PFSK-1 (cell line): ENCODE measurements around the gene SELENOS.

Source experiments
- FOXP2 ChIP-seq: optimal IDR thresholded peaks from 2 replicates; pipeline ENCODE3; 2011; ENCODE audit warnings: borderline replicate concordance, control low read depth, inconsistent platforms; ENCODE audit not compliant: insufficient read depth; ENCODE audit errors: extremely low read length, extremely low read depth
- POLR2AphosphoS5 ChIP-seq: IDR thresholded peaks from 2 replicates; pipeline ENCODE4 v1.6.1; 2012; ENCODE audit warnings: low read depth, mild to moderate bottlenecking, control low read depth, low read length, moderate library complexity
- SIN3A ChIP-seq: IDR thresholded peaks from 2 replicates; pipeline ENCODE4 v1.6.1; 2012; ENCODE audit warnings: mild to moderate bottlenecking, low read length, moderate library complexity, borderline replicate concordance; ENCODE audit not compliant: insufficient read depth
- TAF1 ChIP-seq: IDR thresholded peaks from 2 replicates; pipeline ENCODE4 v1.6.1; 2012; ENCODE audit warnings: low read length, control low read depth, borderline replicate concordance; ENCODE audit not compliant: insufficient read depth
- TF ChIP-seq, protein P1 (sequence below), 2 experiments: IDR thresholded peaks; 2 replicates each; pipeline versions ENCODE4 v1.6.1 to v1.8.0; 2011 to 2012; ENCODE audit warnings: low read depth in 2 of 2, low read length in 2 of 2, control low read depth in 1 of 2, inconsistent platforms in 1 of 2, mild to moderate bottlenecking in 1 of 2, moderate library complexity in 1 of 2; ENCODE audit not compliant: insufficient read depth in 1 of 2

SELENOS gene

DNA sequence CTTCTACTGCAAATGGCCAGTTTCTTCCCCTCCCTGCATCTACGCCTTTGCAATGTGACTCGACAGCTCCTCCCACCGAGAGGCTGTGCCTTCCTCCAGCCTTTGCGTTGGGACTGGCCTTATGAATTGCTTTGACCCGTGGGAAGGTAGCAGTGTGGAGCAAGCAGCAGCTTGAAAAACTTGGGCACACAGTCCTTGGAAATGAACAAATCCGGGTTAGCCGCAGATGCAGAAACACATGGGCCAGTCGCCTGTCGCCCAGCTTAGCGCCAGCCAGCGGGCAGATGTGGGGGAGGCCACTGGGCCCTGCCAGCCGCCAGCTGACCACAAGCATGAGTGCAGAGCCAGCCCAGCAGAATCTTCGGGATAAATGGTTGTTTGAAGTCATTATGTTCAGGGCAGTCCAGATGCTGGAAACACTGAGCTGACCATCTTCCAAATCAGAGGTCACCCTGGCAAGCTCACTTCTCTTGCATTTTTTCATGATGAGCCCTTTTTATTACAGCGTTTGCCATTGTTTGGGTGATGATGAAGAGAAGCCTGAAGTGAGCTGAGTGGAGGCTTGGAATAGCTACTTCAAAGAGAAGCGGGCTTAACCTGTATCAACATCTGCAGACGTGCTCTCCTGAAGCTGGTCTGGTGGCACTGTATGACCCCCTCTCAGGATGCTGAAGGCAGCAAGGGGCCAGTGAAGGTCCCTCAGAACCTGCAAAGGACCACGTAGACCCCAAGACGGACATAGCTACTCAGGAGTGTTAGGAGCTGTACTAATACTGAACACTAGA is 9.8 kb downstream of the SELENOS start:
- TF ChIP-seq TAF1 (no peak), POLR2AphosphoS5 (0 out of 2 replicates have a peak, but pooled peaks have one; percentile 26), SIN3A (no peak)

DNA sequence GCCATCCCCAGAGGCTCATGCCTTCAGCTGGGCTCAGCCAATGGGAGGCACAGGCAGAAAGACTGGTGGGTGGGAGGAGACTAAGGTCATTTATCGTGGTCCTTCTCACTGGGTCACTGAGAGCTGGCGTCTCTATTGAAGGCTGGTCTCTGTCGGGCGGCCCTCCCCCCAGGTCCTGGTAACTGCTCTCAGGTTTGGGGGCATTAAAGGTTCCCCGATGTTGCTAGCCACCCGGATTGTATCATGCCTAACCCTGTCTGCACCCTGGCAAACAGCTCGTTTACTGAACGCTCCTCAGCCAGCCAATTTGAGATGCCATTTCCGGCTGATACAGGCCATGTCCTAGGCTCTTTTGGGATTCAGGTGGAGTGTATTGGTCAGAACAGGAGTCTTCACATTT is 10.5 kb downstream of the SELENOS start:
- TF ChIP-seq FOXP2 (no peak), SIN3A (no peak), POLR2AphosphoS5 (no peak), TAF1 (no peak)
- TF ChIP-seq, protein P1, sequence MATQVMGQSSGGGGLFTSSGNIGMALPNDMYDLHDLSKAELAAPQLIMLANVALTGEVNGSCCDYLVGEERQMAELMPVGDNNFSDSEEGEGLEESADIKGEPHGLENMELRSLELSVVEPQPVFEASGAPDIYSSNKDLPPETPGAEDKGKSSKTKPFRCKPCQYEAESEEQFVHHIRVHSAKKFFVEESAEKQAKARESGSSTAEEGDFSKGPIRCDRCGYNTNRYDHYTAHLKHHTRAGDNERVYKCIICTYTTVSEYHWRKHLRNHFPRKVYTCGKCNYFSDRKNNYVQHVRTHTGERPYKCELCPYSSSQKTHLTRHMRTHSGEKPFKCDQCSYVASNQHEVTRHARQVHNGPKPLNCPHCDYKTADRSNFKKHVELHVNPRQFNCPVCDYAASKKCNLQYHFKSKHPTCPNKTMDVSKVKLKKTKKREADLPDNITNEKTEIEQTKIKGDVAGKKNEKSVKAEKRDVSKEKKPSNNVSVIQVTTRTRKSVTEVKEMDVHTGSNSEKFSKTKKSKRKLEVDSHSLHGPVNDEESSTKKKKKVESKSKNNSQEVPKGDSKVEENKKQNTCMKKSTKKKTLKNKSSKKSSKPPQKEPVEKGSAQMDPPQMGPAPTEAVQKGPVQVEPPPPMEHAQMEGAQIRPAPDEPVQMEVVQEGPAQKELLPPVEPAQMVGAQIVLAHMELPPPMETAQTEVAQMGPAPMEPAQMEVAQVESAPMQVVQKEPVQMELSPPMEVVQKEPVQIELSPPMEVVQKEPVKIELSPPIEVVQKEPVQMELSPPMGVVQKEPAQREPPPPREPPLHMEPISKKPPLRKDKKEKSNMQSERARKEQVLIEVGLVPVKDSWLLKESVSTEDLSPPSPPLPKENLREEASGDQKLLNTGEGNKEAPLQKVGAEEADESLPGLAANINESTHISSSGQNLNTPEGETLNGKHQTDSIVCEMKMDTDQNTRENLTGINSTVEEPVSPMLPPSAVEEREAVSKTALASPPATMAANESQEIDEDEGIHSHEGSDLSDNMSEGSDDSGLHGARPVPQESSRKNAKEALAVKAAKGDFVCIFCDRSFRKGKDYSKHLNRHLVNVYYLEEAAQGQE (IDR thresholded peaks at IDR 0.05; ENCODE audit: insufficient read depth in 1 of 2, low read depth in 2 of 2, low read length in 2 of 2): no peak

DNA sequence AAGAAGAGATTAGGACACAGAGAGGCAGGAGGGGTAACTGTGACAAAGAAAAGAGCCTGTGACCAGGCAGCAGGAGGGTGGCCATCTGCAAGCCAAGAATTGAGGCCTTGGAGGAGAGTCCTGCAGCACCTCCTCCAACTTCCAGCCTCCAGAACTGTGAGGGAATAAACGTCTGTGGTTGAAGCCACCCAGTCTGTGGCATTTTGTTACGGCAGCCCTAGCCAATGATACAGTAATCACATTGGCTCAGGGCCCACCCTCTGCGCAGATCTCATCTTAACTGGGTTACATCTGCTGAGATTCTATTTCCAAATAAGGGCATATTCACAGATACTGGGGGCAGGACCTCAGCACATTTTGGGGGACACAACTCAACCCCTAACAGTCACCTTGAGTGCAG is 11.3 kb downstream of the SELENOS start:
- no peak for TF ChIP-seq SIN3A
- no peak for TF ChIP-seq POLR2AphosphoS5
- TF ChIP-seq FOXP2: no peak
- no peak for TF ChIP-seq TAF1
- TF ChIP-seq, protein P1 (IDR thresholded peaks at IDR 0.05; ENCODE audit: insufficient read depth in 1 of 2, low read depth in 2 of 2, low read length in 2 of 2): no peak

DNA sequence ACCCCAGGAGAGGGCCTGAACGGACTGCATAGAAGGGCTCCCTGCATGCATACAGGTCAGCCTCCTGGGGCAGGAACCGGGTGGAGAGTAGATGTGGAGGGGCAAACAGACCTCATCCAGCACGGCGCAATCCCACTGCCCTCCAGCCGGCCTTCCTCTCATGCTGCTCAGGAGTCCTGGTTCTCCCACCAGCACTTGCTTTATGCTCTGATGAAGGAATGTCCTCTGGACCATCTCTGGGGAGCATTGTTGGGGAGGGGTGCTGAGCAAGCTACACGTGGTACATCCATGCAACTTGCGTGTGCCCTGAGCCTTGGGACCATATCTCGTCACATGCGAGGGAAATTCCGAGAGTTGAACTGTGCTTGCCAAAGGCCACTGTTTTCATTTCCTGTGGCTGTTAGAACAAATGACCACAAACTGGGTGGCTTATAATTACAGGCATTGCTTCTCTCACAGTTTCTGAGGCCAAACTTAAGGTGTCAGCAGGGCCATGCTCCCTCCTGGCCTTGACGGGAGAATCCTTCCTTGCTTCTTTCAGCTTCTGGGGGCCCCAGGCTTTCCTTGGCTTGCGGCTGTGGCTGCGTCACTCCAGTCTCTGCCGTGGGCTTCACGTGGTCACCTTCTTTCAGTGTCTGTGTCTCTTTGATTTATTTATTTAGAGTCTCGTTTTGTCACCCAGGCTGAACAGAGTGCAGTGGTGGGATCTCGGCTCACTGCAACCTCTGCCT is 12.2 kb downstream of the SELENOS start:
- TF ChIP-seq FOXP2: no peak
- no peak for TF ChIP-seq TAF1
- no peak for TF ChIP-seq POLR2AphosphoS5
- TF ChIP-seq SIN3A: no peak
- TF ChIP-seq, protein P1 (IDR thresholded peaks at IDR 0.05; ENCODE audit: insufficient read depth in 1 of 2, low read depth in 2 of 2, low read length in 2 of 2): no peak

DNA sequence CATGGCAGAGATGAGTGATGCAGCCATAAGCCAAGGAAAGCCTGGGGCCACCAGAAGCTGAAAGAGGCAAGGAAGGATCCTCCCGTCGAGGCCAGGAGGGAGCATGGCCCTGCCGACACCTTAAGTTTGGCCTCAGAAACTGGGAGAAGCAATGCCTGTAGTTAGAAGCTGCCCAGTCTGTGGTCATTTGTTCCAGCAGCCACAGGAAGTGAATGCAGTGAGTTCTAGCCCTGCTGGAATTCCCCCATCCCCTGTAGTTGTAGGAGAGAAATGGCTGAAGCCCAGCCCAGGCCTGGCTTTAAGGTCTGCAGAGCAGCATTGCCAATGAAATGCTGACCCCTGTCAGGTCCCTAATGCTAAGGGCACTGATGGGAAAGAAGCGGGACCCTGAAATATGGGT is 13.3 kb downstream of the SELENOS start:
- TF ChIP-seq FOXP2 (no peak), POLR2AphosphoS5 (no peak), TAF1 (no peak), SIN3A (no peak)
- TF ChIP-seq, protein P1 (IDR thresholded peaks at IDR 0.05; ENCODE audit: insufficient read depth in 1 of 2, low read depth in 2 of 2, low read length in 2 of 2): no peak
